HepG2 (cell line): ENCODE measurements around the gene LITAFD. TPM values are rescaled to one million over a fixed set of nuclear protein-coding genes. Genes with fewer than 3 reads are reported as not detected.

Experiments used
- CBFB ChIP-seq: sonication (generic); formaldehyde crosslinking; IDR thresholded peaks from 2 replicates; pipeline ENCODE4 v1.4.0; 2020; ENCODE audit warnings: missing genetic modification reagents
- CHD4 ChIP-seq: fragments of 200-600 bp; sonication (generic); IDR thresholded peaks from 2 replicates; pipeline ENCODE4 v1.7.0; 2017; ENCODE audit warnings: mild to moderate bottlenecking, low read length, borderline replicate concordance
- EED ChIP-seq: sonication (generic); formaldehyde crosslinking; IDR thresholded peaks from 2 replicates; pipeline ENCODE4 v1.5.0; 2020; ENCODE audit warnings: mild to moderate bottlenecking, missing genetic modification reagents
- ESRRA ChIP-seq: sonication (generic); formaldehyde crosslinking; IDR thresholded peaks from 2 replicates; pipeline ENCODE4 v1.5.1; 2020; ENCODE audit warnings: mild to moderate bottlenecking, low read depth, missing genetic modification reagents
- FLYWCH1 ChIP-seq: sonication (generic); formaldehyde crosslinking; IDR thresholded peaks from 2 replicates; pipeline ENCODE4 v1.8.1; 2023; ENCODE audit warnings: mild to moderate bottlenecking, missing genetic modification reagents
- GATAD2A ChIP-seq: IDR thresholded peaks from 2 replicates; pipeline ENCODE4 v1.6.1; 2016
- HDAC1 ChIP-seq: sonication (generic); formaldehyde crosslinking; IDR thresholded peaks from 2 replicates; pipeline ENCODE4 v1.5.1; 2020; ENCODE audit warnings: mild to moderate bottlenecking, missing genetic modification reagents
- HNRNPK ChIP-seq: fragments of 200-400 bp; formaldehyde crosslinking; IDR thresholded peaks from 2 replicates; pipeline ENCODE4 v1.6.1; 2018; ENCODE audit warnings: low read length, low read depth, moderate library complexity, mild to moderate bottlenecking; ENCODE audit not compliant: poor library complexity, severe bottlenecking
- HNRNPL ChIP-seq: fragments of 200-400 bp; formaldehyde crosslinking; IDR thresholded peaks from 2 replicates; pipeline ENCODE4 v1.6.1; 2017; ENCODE audit warnings: mild to moderate bottlenecking, low read depth, low read length
- IRF2 ChIP-seq: IDR thresholded peaks from 2 replicates; pipeline ENCODE4 v1.6.1; 2018; ENCODE audit warnings: missing genetic modification reagents, missing compliant biosample characterization
- ISL2 ChIP-seq: sonication (generic); formaldehyde crosslinking; IDR thresholded peaks from 2 replicates; pipeline ENCODE4 v1.5.0; 2020; ENCODE audit warnings: missing genetic modification reagents
- LBX2 ChIP-seq: sonication (generic); formaldehyde crosslinking; IDR thresholded peaks from 2 replicates; pipeline ENCODE4 v1.5.0; 2020; ENCODE audit warnings: missing genetic modification reagents, mild to moderate bottlenecking, borderline replicate concordance
- SMAD1 ChIP-seq: sonication (generic); formaldehyde crosslinking; IDR thresholded peaks from 2 replicates; pipeline ENCODE4 v1.4.0; 2020; ENCODE audit warnings: missing genetic modification reagents, low read depth, mild to moderate bottlenecking, borderline replicate concordance
- SOX13 ChIP-seq, 3 experiments: fragments of 450-650 bp in 1 of 3; sonication (generic) in 1 of 3; formaldehyde crosslinking in 1 of 3; IDR thresholded peaks in 2 of 3; conservative IDR thresholded peaks in 1 of 3; 2 replicates each; pipeline versions ENCODE4 v1.5.0 to v1.6.1; 2016 to 2020; ENCODE audit warnings: antibody characterized with exemption in 1 of 3, mild to moderate bottlenecking in 1 of 3, missing compliant biosample characterization in 1 of 3, missing genetic modification reagents in 1 of 3, moderate library complexity in 1 of 3
- ZHX2 ChIP-seq, 2 experiments: sonication (generic) in 1 of 2; formaldehyde crosslinking in 1 of 2; IDR thresholded peaks; 2 replicates each; pipeline versions ENCODE4 v1.6.1 to v1.9.0; 2014 to 2022; ENCODE audit warnings: antibody characterized with exemption in 1 of 2, borderline replicate concordance in 1 of 2, inconsistent platforms in 1 of 2, low read depth in 1 of 2, missing genetic modification reagents in 1 of 2
- ZNF326 ChIP-seq: sonication (generic); formaldehyde crosslinking; IDR thresholded peaks from 2 replicates; pipeline ENCODE4 v1.4.0; 2020; ENCODE audit warnings: missing genetic modification reagents, borderline replicate concordance
- ZNF367 ChIP-seq: sonication (generic); formaldehyde crosslinking; IDR thresholded peaks from 2 replicates; pipeline ENCODE4 v1.4.0; 2020; ENCODE audit warnings: missing genetic modification reagents, borderline replicate concordance
- ZNF746 ChIP-seq: sonication (generic); formaldehyde crosslinking; IDR thresholded peaks from 2 replicates; pipeline ENCODE4 v1.8.0; 2022; ENCODE audit warnings: mild to moderate bottlenecking, missing genetic modification reagents
- ZNF781 ChIP-seq: sonication (generic); formaldehyde crosslinking; IDR thresholded peaks from 2 replicates; pipeline ENCODE4 v1.5.1; 2020; ENCODE audit warnings: borderline replicate concordance, mild to moderate bottlenecking, missing genetic modification reagents; ENCODE audit errors: not compliant biosample characterization
- polyA plus RNA-seq, 8 experiments: library from polyadenylated mRNA; depleted of rRNA in 3 of 8; stranded (reverse) in 7 of 8; unstranded in 1 of 8; fragments of >200 nt; fragmentation: Illumina TruSeq in 4 of 8; extraction: Trizol in 4 of 8; gene quantifications; 2 replicates each; pipeline versions ENCODE4 v1.2.1 to v1.2.3, GENCODE V29; 2011 to 2016; ENCODE audit warnings: low read depth in 4 of 8, missing spikeins in 1 of 8, mixed read lengths in 1 of 8; ENCODE audit not compliant: insufficient read depth in 1 of 8
- total RNA-seq, 5 experiments: library from RNA; depleted of rRNA; stranded (reverse); fragments of >200 nt; fragmentation: Illumina TruSeq; extraction: Trizol; gene quantifications; 2 replicates each; pipeline ENCODE4 v1.2.3, GENCODE V29; 2016; ENCODE audit warnings: low read depth in 1 of 5
- TF ChIP-seq, protein P1 (sequence below): fragments of 450-650 bp; IDR thresholded peaks from 2 replicates; pipeline ENCODE4 v1.6.1; 2017

Gene LITAFD
- total and polyA plus RNA-seq, 2 of the 13 experiments (the other 11 are each of a cell fraction or from before 2014, with no cell fraction given), result not detected

DNA sequence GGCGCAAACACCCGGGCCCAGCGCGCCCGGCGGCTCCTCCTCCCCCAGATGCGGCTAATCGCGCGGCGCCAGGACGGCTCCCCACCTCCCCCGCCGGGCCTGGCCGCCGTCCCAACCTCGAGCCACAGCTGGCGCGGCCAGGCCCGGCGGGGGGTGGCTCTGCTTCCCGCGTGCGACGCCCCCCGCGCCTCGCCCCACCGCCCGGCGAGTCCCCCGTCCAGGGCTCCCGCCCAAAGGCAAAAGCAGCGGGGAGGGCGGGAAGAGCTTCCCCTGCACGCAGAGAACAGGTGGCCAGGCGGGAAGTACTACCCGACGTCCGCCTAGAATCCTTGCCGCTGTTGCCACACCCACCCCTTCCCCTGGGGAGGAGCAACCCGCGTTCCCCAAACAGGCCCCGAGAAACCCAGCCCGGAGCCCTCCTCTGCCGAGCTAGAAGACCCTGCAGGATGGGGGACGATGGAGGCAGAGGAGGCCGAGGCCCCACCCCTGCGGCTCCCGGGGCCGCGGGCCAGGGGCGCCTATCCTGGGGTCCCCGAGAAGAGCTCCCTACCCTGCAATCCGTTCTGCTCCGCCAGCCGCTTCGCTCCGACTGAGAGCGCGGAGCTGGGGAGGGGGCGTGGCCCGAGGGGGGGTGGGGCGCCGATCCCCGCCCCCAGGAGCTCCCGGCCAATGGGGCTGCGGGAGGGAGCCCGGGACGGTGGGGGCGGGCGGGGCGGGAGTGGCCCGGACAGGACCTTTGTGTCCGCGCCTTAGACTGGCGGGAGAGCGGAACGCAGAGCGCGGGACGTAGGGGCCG, 13.5 kb upstream of the LITAFD start, which contains the start of gene CARHSP1 (continued):
- 0 out of 2 replicates have a peak, but pooled peaks have one; percentile 18 for TF ChIP-seq IRF2 (CRISPR knock-in tag)
- no peak for TF ChIP-seq SOX13 (IDR thresholded peaks at IDR 0.05)
- peak in 1 of 2 experiments; percentile 90; a peak in 1 of 4 replicates for TF ChIP-seq SOX13 (CRISPR knock-in tag; conservative IDR thresholded peaks at IDR 0.05 in 1 of 2, IDR thresholded peaks at IDR 0.05 in 1 of 2)
- TF ChIP-seq SMAD1 (CRISPR knock-in tag), result no peak
- peak; percentile 41; the same call in 1 of the 2 replicates for TF ChIP-seq ZNF746 (CRISPR knock-in tag)
- TF ChIP-seq, protein P1, sequence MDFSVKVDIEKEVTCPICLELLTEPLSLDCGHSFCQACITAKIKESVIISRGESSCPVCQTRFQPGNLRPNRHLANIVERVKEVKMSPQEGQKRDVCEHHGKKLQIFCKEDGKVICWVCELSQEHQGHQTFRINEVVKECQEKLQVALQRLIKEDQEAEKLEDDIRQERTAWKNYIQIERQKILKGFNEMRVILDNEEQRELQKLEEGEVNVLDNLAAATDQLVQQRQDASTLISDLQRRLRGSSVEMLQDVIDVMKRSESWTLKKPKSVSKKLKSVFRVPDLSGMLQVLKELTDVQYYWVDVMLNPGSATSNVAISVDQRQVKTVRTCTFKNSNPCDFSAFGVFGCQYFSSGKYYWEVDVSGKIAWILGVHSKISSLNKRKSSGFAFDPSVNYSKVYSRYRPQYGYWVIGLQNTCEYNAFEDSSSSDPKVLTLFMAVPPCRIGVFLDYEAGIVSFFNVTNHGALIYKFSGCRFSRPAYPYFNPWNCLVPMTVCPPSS, result no peak
- no peak for TF ChIP-seq FLYWCH1
- TF ChIP-seq CHD4, result no peak
- no peak for TF ChIP-seq ZNF326 (CRISPR knock-in tag)
- TF ChIP-seq HNRNPK, result peak; percentile 69
- TF ChIP-seq HDAC1 (CRISPR knock-in tag), result peak; percentile 79; the same call in 1 of the 2 replicates
- TF ChIP-seq HNRNPL, result no peak
- TF ChIP-seq ZNF781 (CRISPR knock-in tag), result peak; percentile 68
- TF ChIP-seq ZNF367 (CRISPR knock-in tag), result no peak
- no peak for TF ChIP-seq ZHX2 (IDR thresholded peaks at IDR 0.05; ENCODE audit: low read depth)
- TF ChIP-seq ZHX2 (CRISPR knock-in tag; IDR thresholded peaks at IDR 0.05; ENCODE audit: borderline replicate concordance), result peak; percentile 76
- no peak for TF ChIP-seq GATAD2A (CRISPR knock-in tag)
- TF ChIP-seq LBX2 (CRISPR knock-in tag), result no peak
- TF ChIP-seq ESRRA, result no peak; the same call in 1 of the 2 replicates
- peak; percentile 80; the same call in 1 of the 2 replicates for TF ChIP-seq EED (CRISPR knock-in tag)
- TF ChIP-seq ISL2, result peak; percentile 28; the same call in 1 of the 2 replicates
- TF ChIP-seq CBFB (CRISPR knock-in tag), result 0 out of 2 replicates have a peak, but pooled peaks have one; percentile 43
